Measurements from ENCODE around the gene NUDCD3. TPM values are rescaled to one million over a fixed set of nuclear protein-coding genes. Genes with fewer than 3 reads are reported as not detected.

The NUDCD3 gene
- polyA plus RNA-seq, 1 donor (not counting 4 experiments of a cell fraction or from before 2014, with no cell fraction given), result 58.7 TPM

DNA sequence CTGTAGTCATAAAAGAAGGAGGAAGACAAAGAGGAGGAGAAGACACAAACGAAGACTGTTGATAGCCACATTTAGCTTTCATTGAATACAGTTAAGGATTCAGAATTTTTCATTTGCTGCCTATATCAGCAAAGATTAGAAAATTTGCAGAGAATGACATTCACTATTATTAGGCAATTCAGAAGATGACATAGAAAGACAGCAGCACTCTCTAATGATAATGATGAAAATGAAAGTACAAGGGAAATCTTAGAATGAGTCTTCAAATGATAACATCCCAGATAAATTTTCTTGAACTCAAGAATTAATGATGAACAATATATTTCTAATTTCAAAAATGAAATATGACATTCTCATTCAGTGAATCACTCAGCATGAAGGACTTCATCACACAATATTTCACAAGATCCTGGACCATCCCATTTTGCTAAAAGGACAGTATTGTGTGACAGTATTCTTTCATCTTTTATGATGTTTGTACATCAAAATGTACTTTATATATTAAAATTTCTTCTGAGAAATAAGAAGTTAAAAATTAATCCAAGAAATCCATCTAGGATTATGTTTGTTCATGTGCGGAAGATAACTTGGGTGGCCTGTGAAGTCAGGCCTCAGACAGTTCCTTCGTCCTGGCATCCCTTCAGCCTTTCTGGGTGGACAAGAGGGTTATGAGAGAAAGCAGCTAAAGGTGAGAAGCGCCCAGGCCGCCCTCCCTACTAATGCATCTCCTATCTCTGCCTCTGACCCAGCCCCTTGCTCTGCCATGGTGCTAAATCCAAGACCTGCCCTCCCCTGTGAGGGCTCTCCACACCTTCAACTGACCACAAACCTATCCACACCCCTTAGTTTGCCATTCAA, 117.7 kb downstream of the NUDCD3 start:
- TF ChIP-seq, protein P1, sequence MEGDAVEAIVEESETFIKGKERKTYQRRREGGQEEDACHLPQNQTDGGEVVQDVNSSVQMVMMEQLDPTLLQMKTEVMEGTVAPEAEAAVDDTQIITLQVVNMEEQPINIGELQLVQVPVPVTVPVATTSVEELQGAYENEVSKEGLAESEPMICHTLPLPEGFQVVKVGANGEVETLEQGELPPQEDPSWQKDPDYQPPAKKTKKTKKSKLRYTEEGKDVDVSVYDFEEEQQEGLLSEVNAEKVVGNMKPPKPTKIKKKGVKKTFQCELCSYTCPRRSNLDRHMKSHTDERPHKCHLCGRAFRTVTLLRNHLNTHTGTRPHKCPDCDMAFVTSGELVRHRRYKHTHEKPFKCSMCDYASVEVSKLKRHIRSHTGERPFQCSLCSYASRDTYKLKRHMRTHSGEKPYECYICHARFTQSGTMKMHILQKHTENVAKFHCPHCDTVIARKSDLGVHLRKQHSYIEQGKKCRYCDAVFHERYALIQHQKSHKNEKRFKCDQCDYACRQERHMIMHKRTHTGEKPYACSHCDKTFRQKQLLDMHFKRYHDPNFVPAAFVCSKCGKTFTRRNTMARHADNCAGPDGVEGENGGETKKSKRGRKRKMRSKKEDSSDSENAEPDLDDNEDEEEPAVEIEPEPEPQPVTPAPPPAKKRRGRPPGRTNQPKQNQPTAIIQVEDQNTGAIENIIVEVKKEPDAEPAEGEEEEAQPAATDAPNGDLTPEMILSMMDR (optimal IDR thresholded peaks at IDR 0.05 in 1 of 3, IDR thresholded peaks at IDR 0.05 in 1 of 3, conservative IDR thresholded peaks at IDR 0.05 in 1 of 3; ENCODE audit: extremely low read depth in 1 of 3, insufficient read depth in 2 of 3, low read length in 3 of 3), result no peak
- TF ChIP-seq EZH2 (IDR thresholded peaks at IDR 0.05; ENCODE audit: low read length), result no peak
- H3K4me1 ChIP-seq (ENCODE audit: control insufficient read depth, extremely low read depth, insufficient read depth, low read length), result peaks cover 19% of the 10 kb centered on the region
- no peaks in the 10 kb centered on the region for H3K36me3 ChIP-seq (ENCODE audit: control insufficient read depth in 2 of 2, extremely low read depth in 1 of 2, insufficient read depth in 2 of 2, low read length in 2 of 2)
- H3K79me2 ChIP-seq (ENCODE audit: control insufficient read depth, insufficient read depth, low read length), result no peaks in the 10 kb centered on the region
- H2AFZ ChIP-seq (ENCODE audit: control insufficient read depth, low read length), result no peak overlapping the region
- H3K27me3 ChIP-seq (ENCODE audit: control insufficient read depth, extremely low read depth, insufficient read depth, low read length), result no peaks in the 10 kb centered on the region
- H3K4me3 ChIP-seq (ENCODE audit: control insufficient read depth in 2 of 3, extremely low read depth in 1 of 3, insufficient read depth in 2 of 3, low read depth in 1 of 3, low read length in 3 of 3), result no peak overlapping the region
- no peaks in the 10 kb centered on the region for H3K9me1 ChIP-seq (ENCODE audit: control insufficient read depth, extremely low read depth, insufficient read depth, low read length)
- H3K27ac ChIP-seq (ENCODE audit: control insufficient read depth, insufficient read depth, low read length), result no peak overlapping the region
- FAIRE-seq (no peak), DNase-seq (ENCODE audit: low read depth, low spot score) (no peak)
- dilution Hi-C loops (cut with MboI; ENCODE audit: extremely low pct_ligation_motif_present, low sequenced_read_pairs), result no loop called here
- H3K4me2 ChIP-seq (ENCODE audit: control insufficient read depth, extremely low read depth, insufficient read depth, low read depth, low read length), result no peak overlapping the region
- H3K9me3 ChIP-seq (ENCODE audit: control insufficient read depth, low read depth, low read length), result no peaks in the 10 kb centered on the region
- H3K9ac ChIP-seq (ENCODE audit: control insufficient read depth, extremely low read depth, insufficient read depth, low read length), result no peak overlapping the region
- H4K20me1 ChIP-seq (ENCODE audit: control insufficient read depth, extremely low read depth, insufficient read depth, low read length), result no peaks in the 10 kb centered on the region

DNA sequence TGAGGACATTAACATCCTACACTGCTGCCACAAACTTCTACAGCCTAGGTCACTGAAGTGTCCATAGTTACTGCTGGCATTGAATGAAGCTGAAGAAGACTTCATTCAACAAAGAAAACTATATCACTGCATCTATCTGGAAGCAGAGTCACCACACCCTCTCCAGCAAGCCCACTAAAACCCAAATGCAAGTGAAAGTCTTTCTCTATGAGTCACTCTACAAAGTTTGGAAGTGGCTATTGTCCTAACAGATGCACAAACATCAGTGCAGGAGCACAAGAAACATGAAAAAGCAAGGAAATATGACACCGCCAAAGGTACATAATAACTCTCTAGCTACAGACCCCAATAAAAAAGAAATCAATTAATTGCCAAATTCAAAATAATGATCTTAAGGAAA, 121.6 kb downstream of the NUDCD3 start:
- dilution Hi-C loops (cut with MboI; ENCODE audit: extremely low pct_ligation_motif_present, low sequenced_read_pairs), result no loop called here
- Histone ChIP-seq H3K27me3 (ENCODE audit: control insufficient read depth, extremely low read depth, insufficient read depth, low read length) (no peaks in the 10 kb centered on the region), H2AFZ (ENCODE audit: control insufficient read depth, low read length) (no peak overlapping the region), H3K9me3 (ENCODE audit: control insufficient read depth, low read depth, low read length) (no peaks in the 10 kb centered on the region), H3K36me3 (ENCODE audit: control insufficient read depth in 2 of 2, extremely low read depth in 1 of 2, insufficient read depth in 2 of 2, low read length in 2 of 2) (no peaks in the 10 kb centered on the region), H3K4me2 (ENCODE audit: control insufficient read depth, extremely low read depth, insufficient read depth, low read depth, low read length) (no peak overlapping the region), H3K9me1 (ENCODE audit: control insufficient read depth, extremely low read depth, insufficient read depth, low read length) (no peaks in the 10 kb centered on the region), H3K79me2 (ENCODE audit: control insufficient read depth, insufficient read depth, low read length) (no peaks in the 10 kb centered on the region), H3K27ac (ENCODE audit: control insufficient read depth, insufficient read depth, low read length) (no peak overlapping the region), H3K9ac (ENCODE audit: control insufficient read depth, extremely low read depth, insufficient read depth, low read length) (no peak overlapping the region), H4K20me1 (ENCODE audit: control insufficient read depth, extremely low read depth, insufficient read depth, low read length) (no peaks in the 10 kb centered on the region), H3K4me3 (ENCODE audit: control insufficient read depth in 2 of 3, extremely low read depth in 1 of 3, insufficient read depth in 2 of 3, low read depth in 1 of 3, low read length in 3 of 3) (no peak overlapping the region), H3K4me1 (ENCODE audit: control insufficient read depth, extremely low read depth, insufficient read depth, low read length) (peaks cover 15% of the 10 kb centered on the region)
- TF ChIP-seq, protein P1 (optimal IDR thresholded peaks at IDR 0.05 in 1 of 3, IDR thresholded peaks at IDR 0.05 in 1 of 3, conservative IDR thresholded peaks at IDR 0.05 in 1 of 3; ENCODE audit: extremely low read depth in 1 of 3, insufficient read depth in 2 of 3, low read length in 3 of 3), result no peak
- no peak for TF ChIP-seq EZH2 (IDR thresholded peaks at IDR 0.05; ENCODE audit: low read length)
- FAIRE-seq, result peak; percentile 51
- DNase-seq (ENCODE audit: low read depth, low spot score), result no peak
